Duodenal mucosa (tissue), 2 donors: Measurements from ENCODE around the gene RICTOR.

Experiments used
- H3K27ac ChIP-seq: one replicate; pipeline ENCODE4 v1.7.0; 2013; ENCODE audit warnings: low read depth, low read length
- H3K27me3 ChIP-seq, 2 donors: one replicate each; pipeline ENCODE4 v1.7.0; 2013; ENCODE audit warnings: low read length in 2 of 2, control low read depth in 1 of 2; ENCODE audit not compliant: insufficient read depth in 2 of 2, control insufficient read depth in 1 of 2
- H3K36me3 ChIP-seq, 2 donors: one replicate each; pipeline ENCODE4 v1.7.0; 2013; ENCODE audit warnings: low read length in 2 of 2, control low read depth in 1 of 2; ENCODE audit not compliant: insufficient read depth in 2 of 2, control insufficient read depth in 1 of 2
- H3K4me1 ChIP-seq, 2 donors: one replicate each; pipeline ENCODE4 v1.7.0; 2013; ENCODE audit warnings: low read length in 2 of 2, control low read depth in 1 of 2; ENCODE audit not compliant: insufficient read depth in 2 of 2, control insufficient read depth in 1 of 2
- H3K4me3 ChIP-seq, 2 donors: one replicate each; pipeline ENCODE4 v1.7.0; 2013; ENCODE audit warnings: low read length in 2 of 2, low read depth in 1 of 2
- H3K9ac ChIP-seq, 2 donors: one replicate each; pipeline ENCODE4 v1.7.0; 2013; ENCODE audit warnings: low read length in 2 of 2, low read depth in 1 of 2
- H3K9me3 ChIP-seq, 2 donors: one replicate each; pipeline ENCODE4 v1.7.0; 2013; ENCODE audit warnings: low read length in 2 of 2, control low read depth in 1 of 2; ENCODE audit not compliant: control insufficient read depth in 1 of 2

The RICTOR gene

DNA sequence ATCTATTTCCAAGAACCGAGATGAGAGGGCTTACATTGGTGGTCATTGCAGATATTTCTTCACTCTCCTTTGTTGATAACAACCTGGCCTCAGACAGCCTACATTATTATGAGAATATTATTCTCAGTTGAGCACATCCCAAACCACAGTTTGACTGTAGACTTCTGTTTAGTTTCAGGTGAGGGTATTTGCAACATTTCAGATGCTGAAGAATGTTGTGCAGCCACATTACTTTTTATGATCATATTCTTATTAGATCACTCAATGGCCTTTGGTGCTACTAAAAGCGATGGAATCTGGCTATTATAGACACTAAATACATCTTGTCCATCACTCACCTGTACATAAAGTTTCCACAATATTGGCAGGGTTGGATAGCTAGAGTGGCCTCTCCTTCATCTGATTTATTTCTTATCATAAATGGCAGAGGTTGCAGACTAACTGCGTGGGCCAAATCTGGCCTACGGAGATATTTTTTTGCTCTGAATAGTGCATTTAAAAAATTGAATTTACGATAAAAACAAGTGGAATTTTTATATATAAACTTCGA, 26.2 kb upstream of the RICTOR start:
- Histone ChIP-seq H3K4me1 (no peaks in the 10 kb centered on the region), H3K36me3 (no peaks in the 10 kb centered on the region), H3K27ac (no peak overlapping the region), H3K27me3 (no peaks in the 10 kb centered on the region), H3K9ac (no peak overlapping the region), H3K4me3 (no peak overlapping the region), H3K9me3 (no peaks in the 10 kb centered on the region)

DNA sequence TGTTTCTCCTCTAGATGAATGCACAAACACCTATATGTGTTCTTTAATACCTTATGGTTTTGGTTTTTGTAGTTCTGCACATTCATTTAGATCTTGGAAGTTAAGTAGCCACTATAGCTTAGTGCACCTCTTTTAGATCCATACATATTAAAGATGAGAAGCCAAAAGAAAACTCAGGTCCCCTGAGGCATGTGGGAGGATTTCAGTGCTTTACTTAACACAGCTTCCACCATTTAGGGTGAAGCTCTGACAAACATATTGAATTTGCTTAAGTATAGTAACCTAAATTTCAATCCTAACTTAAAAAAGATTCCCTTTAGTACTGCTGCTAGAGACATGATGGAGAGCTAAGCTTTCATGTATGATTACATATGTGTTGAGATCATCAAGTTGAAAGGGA, 25.6 kb upstream of the RICTOR start:
- Histone ChIP-seq H3K9ac (no peak overlapping the region), H3K36me3 (no peaks in the 10 kb centered on the region), H3K4me3 (no peak overlapping the region), H3K9me3 (no peaks in the 10 kb centered on the region), H3K27ac (no peak overlapping the region), H3K4me1 (no peaks in the 10 kb centered on the region), H3K27me3 (no peaks in the 10 kb centered on the region)

DNA sequence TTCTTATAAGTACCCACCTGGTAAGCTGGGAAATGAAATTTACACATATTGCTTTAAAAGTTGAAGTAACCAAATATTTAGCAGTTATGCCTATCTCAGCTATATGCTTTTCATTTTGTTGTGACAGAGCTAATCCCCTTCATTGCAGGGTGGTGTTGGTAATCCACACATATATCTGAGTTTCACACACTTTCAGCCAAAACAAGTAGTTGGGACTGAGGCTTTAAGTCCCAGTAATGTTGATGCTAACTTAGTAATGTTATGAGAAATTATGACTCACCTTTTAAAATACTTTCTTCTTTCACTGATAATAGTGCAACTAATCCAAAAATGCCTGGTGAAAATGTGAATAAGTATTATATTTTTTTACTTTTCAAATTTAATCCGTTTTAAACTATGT, 19.2 kb upstream of the RICTOR start:
- H3K9me3 ChIP-seq: peaks cover 0 to 7% of the 10 kb centered on the region in 2 donors
- H3K4me3 ChIP-seq: no peak overlapping the region
- no peaks in the 10 kb centered on the region for H3K36me3 ChIP-seq
- H3K9ac ChIP-seq: no peak overlapping the region
- H3K4me1 ChIP-seq: no peaks in the 10 kb centered on the region
- no peak overlapping the region for H3K27ac ChIP-seq
- H3K27me3 ChIP-seq: no peaks in the 10 kb centered on the region

DNA sequence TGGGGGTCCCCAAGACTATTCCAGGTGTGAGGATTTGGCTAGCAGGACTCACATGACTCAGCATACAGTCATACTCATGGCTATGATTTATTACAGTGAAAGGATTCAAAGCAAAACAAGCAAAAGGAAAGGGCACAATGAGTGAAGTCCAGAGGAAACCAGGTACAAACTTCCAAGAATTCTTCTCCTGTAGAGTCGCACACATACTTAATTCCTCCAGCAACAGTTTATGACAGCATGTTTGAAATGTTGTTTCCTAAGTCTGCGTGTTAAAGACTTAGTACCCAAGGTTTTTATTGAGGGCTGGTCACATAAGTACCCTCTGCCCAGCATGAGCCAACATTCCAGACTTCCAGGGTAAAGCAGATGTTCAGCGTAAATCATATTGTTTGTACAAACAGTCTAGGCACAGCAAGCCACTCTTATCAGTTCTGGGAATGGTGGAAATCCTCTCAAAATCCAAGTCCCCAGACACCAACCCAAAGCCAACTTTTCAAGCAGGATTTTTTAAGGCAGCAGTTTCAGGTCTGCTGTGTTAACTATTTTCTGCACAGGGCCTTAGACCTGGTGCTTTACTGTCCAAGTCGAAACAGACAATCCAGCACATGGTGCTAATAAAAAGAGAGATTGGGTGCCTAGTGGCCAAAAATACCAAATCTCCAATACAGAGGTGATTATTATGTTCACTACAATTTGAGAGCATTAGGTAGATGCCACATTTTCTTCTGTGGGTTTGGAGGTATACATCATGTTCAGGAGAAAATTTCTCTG, 18.6 kb upstream of the RICTOR start:
- Histone ChIP-seq H3K4me3 (no peak overlapping the region), H3K36me3 (no peaks in the 10 kb centered on the region), H3K9me3 (peaks cover 0 to 7% of the 10 kb centered on the region in 2 donors), H3K9ac (no peak overlapping the region), H3K4me1 (no peaks in the 10 kb centered on the region), H3K27ac (no peak overlapping the region), H3K27me3 (no peaks in the 10 kb centered on the region)

DNA sequence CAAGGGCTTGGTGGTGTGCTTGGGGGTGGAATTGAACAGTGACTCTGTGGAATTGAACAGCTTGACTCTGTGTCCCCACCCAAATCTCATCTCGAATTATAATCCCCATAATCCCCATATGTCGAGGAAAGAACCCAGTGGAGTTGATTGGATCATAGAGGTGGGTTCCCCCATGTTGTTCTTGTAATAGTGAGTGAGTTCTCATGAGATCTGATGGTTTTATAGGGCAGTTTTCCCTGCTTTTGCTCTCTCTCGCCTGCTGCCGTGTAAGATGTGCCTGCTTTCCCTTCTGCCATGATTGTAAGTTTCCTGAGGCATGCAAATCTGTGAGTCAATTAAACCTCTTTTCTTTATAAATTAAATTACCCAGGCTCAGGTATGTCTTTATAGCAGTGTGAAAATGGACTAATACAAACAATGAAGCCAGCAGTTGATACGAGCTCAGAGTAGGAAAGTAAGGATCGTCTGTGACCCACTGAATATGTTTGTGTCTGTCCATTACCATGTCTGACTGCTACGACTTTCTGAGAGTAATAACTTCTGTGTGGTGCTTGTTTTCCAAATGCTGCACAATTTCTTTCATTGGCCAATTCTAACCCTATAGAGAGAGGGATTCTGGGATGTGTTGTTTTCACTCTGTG, 17.9 kb upstream of the RICTOR start:
- Histone ChIP-seq H3K4me3 (no peak overlapping the region), H3K27ac (no peak overlapping the region), H3K9me3 (peaks cover 0 to 7% of the 10 kb centered on the region in 2 donors), H3K36me3 (no peaks in the 10 kb centered on the region), H3K4me1 (no peaks in the 10 kb centered on the region), H3K27me3 (no peaks in the 10 kb centered on the region), H3K9ac (no peak overlapping the region)

DNA sequence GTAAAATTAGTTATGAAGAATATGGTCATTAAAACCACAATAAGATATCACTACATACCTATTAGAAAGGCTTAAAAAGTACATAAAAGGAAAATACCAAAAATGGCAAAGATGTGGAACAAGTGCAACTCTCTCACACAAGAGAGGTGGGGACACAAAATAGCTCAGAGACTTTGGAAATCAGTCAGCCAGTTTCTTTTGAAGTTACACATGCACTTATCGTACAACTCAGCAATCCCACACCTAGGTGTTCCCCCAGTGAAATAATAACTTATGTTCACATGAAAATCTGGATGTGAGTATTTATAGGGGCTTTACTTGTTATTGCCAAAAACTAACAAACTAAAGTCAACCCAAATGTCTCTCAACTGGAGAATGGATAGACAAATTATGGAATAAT, 9.8 kb upstream of the RICTOR start:
- no peak overlapping the region for H3K27ac ChIP-seq
- no peaks in the 10 kb centered on the region for H3K4me1 ChIP-seq
- no peak overlapping the region for H3K9ac ChIP-seq
- no peak overlapping the region for H3K4me3 ChIP-seq
- no peaks in the 10 kb centered on the region for H3K36me3 ChIP-seq
- no peaks in the 10 kb centered on the region for H3K27me3 ChIP-seq
- H3K9me3 ChIP-seq: peaks cover 0 to 2% of the 10 kb centered on the region in 2 donors

DNA sequence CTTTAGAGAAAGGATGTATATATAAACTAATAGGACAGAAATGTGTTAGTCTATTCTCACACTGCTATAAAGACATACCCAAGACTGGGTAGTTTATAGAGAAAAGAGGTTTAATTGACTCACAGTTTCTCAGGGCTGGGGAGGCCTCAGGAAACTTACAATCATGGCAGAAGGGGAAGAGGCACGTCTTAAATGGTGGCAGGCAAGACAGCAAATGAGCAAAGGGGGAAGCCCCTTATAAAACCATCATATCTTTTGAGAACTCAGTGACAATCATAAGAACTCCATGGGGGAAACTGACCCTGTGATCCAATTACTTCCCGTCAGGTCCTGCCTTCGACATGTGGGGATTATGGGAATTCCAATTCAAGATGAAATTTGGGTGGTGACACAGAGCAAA, 8.8 kb upstream of the RICTOR start:
- no peak overlapping the region for H3K4me3 ChIP-seq
- no peak overlapping the region for H3K27ac ChIP-seq
- no peaks in the 10 kb centered on the region for H3K4me1 ChIP-seq
- H3K27me3 ChIP-seq: no peaks in the 10 kb centered on the region
- no peak overlapping the region for H3K9ac ChIP-seq
- no peaks in the 10 kb centered on the region for H3K36me3 ChIP-seq
- peaks cover 0 to 2% of the 10 kb centered on the region in 2 donors for H3K9me3 ChIP-seq

DNA sequence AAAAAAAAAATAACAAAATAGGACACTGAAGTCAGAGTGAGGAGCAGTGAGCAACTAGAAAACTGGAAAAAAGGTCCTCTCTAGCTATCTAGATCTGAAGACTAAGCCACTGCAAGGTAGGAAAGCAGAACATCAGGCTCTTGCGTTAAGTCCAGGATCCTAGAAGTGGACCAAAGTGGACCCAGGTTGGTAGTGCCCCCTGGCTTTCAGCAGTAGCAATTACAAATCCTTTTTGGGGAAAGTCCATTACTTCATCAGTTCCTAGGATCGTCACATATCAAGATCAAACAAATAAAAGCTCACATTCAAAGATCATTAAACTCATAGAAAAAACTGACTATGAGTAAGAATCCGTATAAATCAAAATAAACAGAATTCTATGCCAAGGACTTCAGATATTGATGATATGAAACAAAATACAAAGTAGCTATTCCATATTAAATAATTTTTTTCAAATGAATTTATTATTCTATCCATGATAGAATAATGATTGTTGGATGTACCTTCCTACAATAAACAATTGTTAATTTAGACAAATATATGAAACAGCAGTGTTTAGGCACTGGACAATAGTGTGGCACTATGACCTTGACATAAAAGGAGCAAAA, 6.5 kb upstream of the RICTOR start:
- peaks cover 3 to 6% of the 10 kb centered on the region in 2 donors for H3K4me1 ChIP-seq
- no peaks in the 10 kb centered on the region for H3K36me3 ChIP-seq
- peaks cover 0 to 2% of the 10 kb centered on the region in 2 donors for H3K9me3 ChIP-seq
- H3K4me3 ChIP-seq: no peak overlapping the region
- no peak overlapping the region for H3K9ac ChIP-seq
- H3K27me3 ChIP-seq: no peaks in the 10 kb centered on the region
- no peak overlapping the region for H3K27ac ChIP-seq

DNA sequence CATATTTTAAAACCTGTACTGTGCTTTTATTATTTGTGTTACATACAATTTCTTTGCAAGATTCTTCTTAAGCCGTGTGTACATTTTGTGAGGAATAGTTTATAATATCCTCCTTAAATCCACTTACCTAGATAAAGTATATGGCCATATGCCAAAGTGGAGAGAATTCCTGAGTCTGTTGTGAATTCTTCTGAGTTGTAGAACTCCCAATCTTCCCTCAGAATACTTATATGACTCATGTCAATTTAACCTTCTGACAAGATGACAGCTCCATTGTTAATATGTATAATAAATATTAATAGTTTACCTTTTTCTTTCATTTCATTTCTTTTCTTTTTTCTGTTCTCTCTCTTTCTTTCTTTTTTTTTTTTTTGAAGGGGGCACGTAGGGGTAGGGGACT, 6.0 kb upstream of the RICTOR start:
- H3K27ac ChIP-seq: no peak overlapping the region
- H3K27me3 ChIP-seq: no peaks in the 10 kb centered on the region
- H3K4me1 ChIP-seq: peaks cover 6 to 7% of the 10 kb centered on the region in 2 donors
- no peak overlapping the region for H3K4me3 ChIP-seq
- H3K9me3 ChIP-seq: peaks cover 0 to 2% of the 10 kb centered on the region in 2 donors
- H3K36me3 ChIP-seq: no peaks in the 10 kb centered on the region
- no peak overlapping the region for H3K9ac ChIP-seq

DNA sequence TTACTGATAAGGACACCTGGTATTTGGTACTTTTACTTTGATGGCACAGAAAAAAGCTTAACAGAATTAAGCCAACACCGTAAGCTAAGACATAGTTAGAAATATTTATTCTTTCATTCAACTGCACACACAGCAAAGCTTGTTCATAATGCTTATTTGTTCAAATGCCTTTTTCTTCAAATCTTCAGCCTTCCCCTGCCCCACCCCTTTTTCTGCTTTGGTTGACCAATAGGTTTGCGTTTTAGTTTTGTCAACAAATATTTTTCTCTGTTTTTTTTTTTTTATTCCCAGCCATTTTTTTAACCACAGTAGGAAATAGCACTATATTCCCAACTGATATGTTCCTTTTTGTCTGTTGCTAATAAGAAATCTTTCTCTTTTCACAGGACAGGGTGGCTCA, 4.9 kb upstream of the RICTOR start:
- Histone ChIP-seq H3K27me3 (no peaks in the 10 kb centered on the region), H3K9ac (no peak overlapping the region), H3K27ac (no peak overlapping the region)

More for the DNA sequence above, 4.9 kb upstream of the RICTOR start:
- Histone ChIP-seq H3K4me3 (no peak overlapping the region), H3K4me1 (peaks cover 6 to 8% of the 10 kb centered on the region in 2 donors), H3K36me3 (no peaks in the 10 kb centered on the region), H3K9me3 (peaks cover 0 to 2% of the 10 kb centered on the region in 2 donors)
